NCI-H226 (cell line): ENCODE data around the gene CERS4.
"Not testable (repeated sequence)": the region's sequence is repeated elsewhere in the genome, so short reads cannot be mapped to it uniquely, and the experiment has no call there.

Experiments used
- DNase-seq: peaks from one replicate; pipeline ENCODE4 v3.0.0-alpha.2; 2015

CERS4 gene

GRCh38 chr19:8244442-8244841 is 35.3 kb downstream of the CERS4 start:
- no peak for DNase-seq

- no peak for DNase-seq
Observed at GRCh38 chr19:8245869-8246835, 37.0 kb downstream of the CERS4 start.

GRCh38 chr19:8247129-8247890 is 38.1 kb downstream of the CERS4 start:
- not testable (repeated sequence) for DNase-seq

GRCh38 chr19:8248348-8249328 is 39.5 kb downstream of the CERS4 start:
- DNase-seq, result no peak

- no peak for DNase-seq
Observed at GRCh38 chr19:8250596-8250995, 41.4 kb downstream of the CERS4 start.

- no peak for DNase-seq
Observed at GRCh38 chr19:8251025-8251472, 41.9 kb downstream of the CERS4 start.

- DNase-seq, result peak; percentile 48
Observed at GRCh38 chr19:8252922-8253589, 43.9 kb downstream of the CERS4 start.

- DNase-seq, result no peak
Observed at GRCh38 chr19:8253678-8254077, 44.5 kb downstream of the CERS4 start.

GRCh38 chr19:8254286-8255001 is 45.3 kb downstream of the CERS4 start:
- no peak for DNase-seq

GRCh38 chr19:8255426-8256125 is 46.4 kb downstream of the CERS4 start:
- no peak for DNase-seq

- no peak for DNase-seq
Observed at GRCh38 chr19:8256276-8257051, 47.3 kb downstream of the CERS4 start.

- DNase-seq, result peak; percentile 78
Observed at GRCh38 chr19:8257052-8257443, 47.9 kb downstream of the CERS4 start.

- DNase-seq, result no peak
Observed at GRCh38 chr19:8259142-8259921, 50.2 kb downstream of the CERS4 start.

GRCh38 chr19:8259922-8260247 is 50.7 kb downstream of the CERS4 start:
- DNase-seq, result no peak

GRCh38 chr19:8261347-8261746 is 52.2 kb downstream of the CERS4 start:
- no peak for DNase-seq

- DNase-seq, result no peak
Observed at GRCh38 chr19:8261881-8262280, 52.7 kb downstream of the CERS4 start.

GRCh38 chr19:8262431-8262830 is 53.3 kb downstream of the CERS4 start:
- DNase-seq, result no peak

- DNase-seq, result not testable (repeated sequence)
Observed at GRCh38 chr19:8264248-8264647, 55.1 kb downstream of the CERS4 start.

- DNase-seq, result no peak
Observed at GRCh38 chr19:8265872-8266271, 56.7 kb downstream of the CERS4 start.
